GM18867 (cell line): ENCODE results near the gene ANTXR2.
A peak's percentile ranks its signal among the peaks of the same experiment; 100 is the strongest.
"Not testable (repeated sequence)": the region's sequence is repeated elsewhere in the genome, so short reads cannot be mapped to it uniquely, and the experiment has no call there.

Experiments used
- ATAC-seq: cut with Tn5 transposase; IDR thresholded peaks from one replicate; pipeline ENCODE4 v1.9.1; 2021; ENCODE audit warnings: mild to moderate bottlenecking, moderate library complexity; ENCODE audit not compliant: unreplicated experiment

Gene ANTXR2

GRCh38 chr4:79996851-79997250 lies 76.2 kb downstream of the ANTXR2 start:
- no peak for ATAC-seq

GRCh38 chr4:79993476-79993875 lies 79.6 kb downstream of the ANTXR2 start:
- no peak for ATAC-seq

GRCh38 chr4:79991601-79992000 lies 81.4 kb downstream of the ANTXR2 start:
- no peak for ATAC-seq

- not testable (repeated sequence) for ATAC-seq
These were observed 81.9 kb downstream of the ANTXR2 start for GRCh38 chr4:79991100-79991499.

- ATAC-seq, result no peak
These were observed 85.6 kb downstream of the ANTXR2 start for GRCh38 chr4:79987401-79987800.

- ATAC-seq, result no peak
These were observed 89.6 kb downstream of the ANTXR2 start for GRCh38 chr4:79983431-79983830.

- no peak for ATAC-seq
These were observed 90.3 kb downstream of the ANTXR2 start for GRCh38 chr4:79982601-79983322.

GRCh38 chr4:79980448-79980847 lies 92.6 kb downstream of the ANTXR2 start:
- peak; percentile 42 for ATAC-seq

GRCh38 chr4:79979785-79980437 lies 93.1 kb downstream of the ANTXR2 start:
- peak; percentile 59 for ATAC-seq

GRCh38 chr4:79977131-79977840 lies 95.7 kb downstream of the ANTXR2 start:
- no peak for ATAC-seq

GRCh38 chr4:79964400-79965211 lies 108.4 kb downstream of the ANTXR2 start:
- ATAC-seq, result no peak

- ATAC-seq, result no peak
These were observed 109.0 kb downstream of the ANTXR2 start for GRCh38 chr4:79964020-79964399.

- ATAC-seq, result no peak
These were observed 113.4 kb downstream of the ANTXR2 start for GRCh38 chr4:79959652-79960051.

- ATAC-seq, result no peak
These were observed 114.4 kb downstream of the ANTXR2 start for GRCh38 chr4:79958466-79959264.

GRCh38 chr4:79949178-79949577 lies 123.9 kb downstream of the ANTXR2 start:
- ATAC-seq, result no peak

GRCh38 chr4:79948739-79949138 lies 124.3 kb downstream of the ANTXR2 start:
- ATAC-seq, result no peak

- no peak for ATAC-seq
These were observed 124.8 kb downstream of the ANTXR2 start for GRCh38 chr4:79948261-79948660.

- no peak for ATAC-seq
These were observed 125.6 kb downstream of the ANTXR2 start for GRCh38 chr4:79947386-79947785.

- ATAC-seq, result no peak
These were observed 137.8 kb downstream of the ANTXR2 start for GRCh38 chr4:79935274-79935673.

GRCh38 chr4:79934660-79935059 lies 138.4 kb downstream of the ANTXR2 start:
- ATAC-seq, result no peak
